Fibroblast of peridontal ligament (primary cell): Measurements from ENCODE around the gene TGFBR1.
A peak's percentile ranks its signal among the peaks of the same experiment; 100 is the strongest.
"Not testable (repeated sequence)": the region's sequence is repeated elsewhere in the genome, so short reads cannot be mapped to it uniquely, and the experiment has no call there.

Experiments used
- DNase-seq: peaks from one replicate; pipeline ENCODE4 v3.0.0-alpha.2; 2010; ENCODE audit errors: extremely low read depth

TGFBR1 gene

GRCh38 chr9:99076030-99076429 lies 28.9 kb upstream of the TGFBR1 start:
- DNase-seq = no peak

- DNase-seq = no peak
Measured at GRCh38 chr9:99076483-99077171, 28.3 kb upstream of the TGFBR1 start.

GRCh38 chr9:99078717-99079116 lies 26.2 kb upstream of the TGFBR1 start:
- DNase-seq = no peak

- DNase-seq = no peak
Measured at GRCh38 chr9:99079542-99079941, 25.4 kb upstream of the TGFBR1 start.

- DNase-seq = no peak
Measured at GRCh38 chr9:99083051-99083450, 21.9 kb upstream of the TGFBR1 start.

GRCh38 chr9:99085949-99086948 lies 18.7 kb upstream of the TGFBR1 start:
- peak; percentile 87 for DNase-seq

GRCh38 chr9:99087462-99087861 lies 17.5 kb upstream of the TGFBR1 start:
- DNase-seq = no peak

GRCh38 chr9:99090336-99091130 lies 14.4 kb upstream of the TGFBR1 start:
- DNase-seq = no peak

GRCh38 chr9:99092643-99093491 lies 12.0 kb upstream of the TGFBR1 start:
- DNase-seq = no peak

GRCh38 chr9:99093492-99093791 lies 11.5 kb upstream of the TGFBR1 start:
- no peak for DNase-seq

GRCh38 chr9:99095565-99095964 lies 9.3 kb upstream of the TGFBR1 start:
- no peak for DNase-seq

- no peak for DNase-seq
Measured at GRCh38 chr9:99096409-99096808, 8.5 kb upstream of the TGFBR1 start.

GRCh38 chr9:99099806-99100585 lies 4.9 kb upstream of the TGFBR1 start:
- not testable (repeated sequence) for DNase-seq

GRCh38 chr9:99101271-99101670 lies 3.6 kb upstream of the TGFBR1 start:
- no peak for DNase-seq

GRCh38 chr9:99101812-99102211 lies 3.1 kb upstream of the TGFBR1 start:
- no peak for DNase-seq

GRCh38 chr9:99103054-99103895 lies 1.6 kb upstream of the TGFBR1 start:
- no peak for DNase-seq

GRCh38 chr9:99103901-99104458 lies 933 bp upstream of the TGFBR1 start:
- DNase-seq = peak; percentile 66

GRCh38 chr9:99105152-99106043 lies 485 bp downstream of the TGFBR1 start:
- DNase-seq = peak; percentile 81
